Measurements from ENCODE around the gene RILPL1.

- no peak for TF ChIP-seq CTCF (conservative IDR thresholded peaks at IDR 0.05; ENCODE audit: low read length)
- TF ChIP-seq EZH2phosphoT487 (IDR thresholded peaks at IDR 0.05; ENCODE audit: borderline replicate concordance, low read depth, low read length): no peak
Observed at GRCh38 chr12:123444092-123445026, 89.2 kb downstream of the RILPL1 start.
